HepG2 (cell line): ENCODE results near the gene MLF1. TPM values are rescaled to one million over a fixed set of nuclear protein-coding genes. Genes with fewer than 3 reads are reported as not detected.

Experiments
- ARID5B ChIP-seq: IDR thresholded peaks from 2 replicates; pipeline ENCODE4 v1.4.0; 2020; ENCODE audit warnings: mild to moderate bottlenecking, missing genetic modification reagents
- ASH2L ChIP-seq: fragments of 300-600, 200-600 bp; sonication (generic); IDR thresholded peaks from 2 replicates; pipeline ENCODE4 v1.7.0; 2017; ENCODE audit warnings: low read depth, mild to moderate bottlenecking, moderate library complexity, mixed read lengths, low read length; ENCODE audit not compliant: insufficient read length
- NFIB ChIP-seq: sonication (generic); formaldehyde crosslinking; IDR thresholded peaks from 2 replicates; pipeline ENCODE4 v1.9.0; 2021; ENCODE audit warnings: missing genetic modification reagents, mild to moderate bottlenecking, borderline replicate concordance
- SNAPC4 ChIP-seq: sonication (generic); formaldehyde crosslinking; IDR thresholded peaks from 2 replicates; pipeline ENCODE4 v1.4.0; 2020; ENCODE audit warnings: mild to moderate bottlenecking, missing genetic modification reagents
- SYNCRIP ChIP-seq: fragments of 200-400 bp; formaldehyde crosslinking; IDR thresholded peaks from 2 replicates; pipeline ENCODE4 v1.6.1; 2018; ENCODE audit warnings: mild to moderate bottlenecking, low read depth, low read length; ENCODE audit not compliant: insufficient read depth
- TAF1 ChIP-seq: sonication (generic); formaldehyde crosslinking; IDR thresholded peaks from 2 replicates; pipeline ENCODE4 v1.4.0; 2020; ENCODE audit warnings: missing genetic modification reagents
- TFDP2 ChIP-seq: sonication (generic); formaldehyde crosslinking; IDR thresholded peaks from 2 replicates; pipeline ENCODE4 v1.4.0; 2020; ENCODE audit warnings: missing genetic modification reagents
- ZFP41 ChIP-seq: sonication (generic); formaldehyde crosslinking; IDR thresholded peaks from 2 replicates; pipeline ENCODE4 v1.4.0; 2020; ENCODE audit warnings: mild to moderate bottlenecking, missing genetic modification reagents, borderline replicate concordance
- ZNF646 ChIP-seq: sonication (generic); formaldehyde crosslinking; IDR thresholded peaks from 2 replicates; pipeline ENCODE4 v1.9.0; 2021; ENCODE audit warnings: mild to moderate bottlenecking, missing genetic modification reagents
- ZNF878 ChIP-seq: sonication (generic); formaldehyde crosslinking; IDR thresholded peaks from 2 replicates; pipeline ENCODE4 v1.8.1; 2023; ENCODE audit warnings: mild to moderate bottlenecking, missing genetic modification reagents, moderate library complexity
- ZSCAN31 ChIP-seq: sonication (generic); formaldehyde crosslinking; IDR thresholded peaks from 2 replicates; pipeline ENCODE4 v1.5.0; 2020; ENCODE audit warnings: low read depth, mild to moderate bottlenecking, missing genetic modification reagents
- polyA plus RNA-seq, 8 experiments: library from polyadenylated mRNA; depleted of rRNA in 3 of 8; stranded (reverse) in 7 of 8; unstranded in 1 of 8; fragments of >200 nt; fragmentation: Illumina TruSeq in 4 of 8; extraction: Trizol in 4 of 8; gene quantifications; 2 replicates each; pipeline versions ENCODE4 v1.2.1 to v1.2.3, GENCODE V29; 2011 to 2016; ENCODE audit warnings: low read depth in 4 of 8, missing spikeins in 1 of 8, mixed read lengths in 1 of 8; ENCODE audit not compliant: insufficient read depth in 1 of 8
- total RNA-seq, 5 experiments: library from RNA; depleted of rRNA; stranded (reverse); fragments of >200 nt; fragmentation: Illumina TruSeq; extraction: Trizol; gene quantifications; 2 replicates each; pipeline ENCODE4 v1.2.3, GENCODE V29; 2016; ENCODE audit warnings: low read depth in 1 of 5

The MLF1 gene
- total and polyA plus RNA-seq, 2 of the 13 experiments (the other 11 are each of a cell fraction or from before 2014, with no cell fraction given) = 0.88 to 1.0 TPM

- peak; percentile 86 for TF ChIP-seq ARID5B (CRISPR knock-in tag)
- no peak for TF ChIP-seq NFIB (CRISPR knock-in tag)
- no peak for TF ChIP-seq ZNF646 (CRISPR knock-in tag)
- TF ChIP-seq ZSCAN31 (CRISPR knock-in tag) = no peak
- no peak; the same call in 1 of the 2 replicates for TF ChIP-seq SNAPC4
- peak; percentile 99 for TF ChIP-seq ASH2L
- peak; percentile 50; the same call in 1 of the 2 replicates for TF ChIP-seq TFDP2 (CRISPR knock-in tag)
- no peak for TF ChIP-seq ZFP41 (CRISPR knock-in tag)
- peak; percentile 78 for TF ChIP-seq TAF1
- peak; percentile 95 for TF ChIP-seq ZNF878
- TF ChIP-seq SYNCRIP = no peak
Observed at GRCh38 chr3:158644345-158644908, 73.4 kb downstream of the MLF1 start, which contains the start of gene GFM1 (continued).
